ENCODE measurements around the gene OSTF1.

GRCh38 chr9:75084081-75084672 lies 4.1 kb upstream of the OSTF1 start:
- TF ChIP-seq EZH2 (IDR thresholded peaks at IDR 0.05; ENCODE audit: low read depth): no peak
- TF ChIP-seq, protein P1, sequence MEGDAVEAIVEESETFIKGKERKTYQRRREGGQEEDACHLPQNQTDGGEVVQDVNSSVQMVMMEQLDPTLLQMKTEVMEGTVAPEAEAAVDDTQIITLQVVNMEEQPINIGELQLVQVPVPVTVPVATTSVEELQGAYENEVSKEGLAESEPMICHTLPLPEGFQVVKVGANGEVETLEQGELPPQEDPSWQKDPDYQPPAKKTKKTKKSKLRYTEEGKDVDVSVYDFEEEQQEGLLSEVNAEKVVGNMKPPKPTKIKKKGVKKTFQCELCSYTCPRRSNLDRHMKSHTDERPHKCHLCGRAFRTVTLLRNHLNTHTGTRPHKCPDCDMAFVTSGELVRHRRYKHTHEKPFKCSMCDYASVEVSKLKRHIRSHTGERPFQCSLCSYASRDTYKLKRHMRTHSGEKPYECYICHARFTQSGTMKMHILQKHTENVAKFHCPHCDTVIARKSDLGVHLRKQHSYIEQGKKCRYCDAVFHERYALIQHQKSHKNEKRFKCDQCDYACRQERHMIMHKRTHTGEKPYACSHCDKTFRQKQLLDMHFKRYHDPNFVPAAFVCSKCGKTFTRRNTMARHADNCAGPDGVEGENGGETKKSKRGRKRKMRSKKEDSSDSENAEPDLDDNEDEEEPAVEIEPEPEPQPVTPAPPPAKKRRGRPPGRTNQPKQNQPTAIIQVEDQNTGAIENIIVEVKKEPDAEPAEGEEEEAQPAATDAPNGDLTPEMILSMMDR (conservative IDR thresholded peaks at IDR 0.05): no peak
